ENCODE data around the gene C11orf52. TPM values are rescaled to one million over a fixed set of nuclear protein-coding genes. Genes with fewer than 3 reads are reported as not detected.
A peak's percentile ranks its signal among the peaks of the same experiment; 100 is the strongest.
"Not testable (repeated sequence)": the region's sequence is repeated elsewhere in the genome, so short reads cannot be mapped to it uniquely, and the experiment has no call there.

Gene C11orf52
- total RNA-seq, 1 experiment from 2014 or later = not detected

- no peak for DNase-seq (ENCODE audit: low read depth)
Observed at GRCh38 chr11:111913031-111913861, 5.5 kb upstream of the C11orf52 start.

- DNase-seq (ENCODE audit: low read depth) = peak; percentile 27
Observed at GRCh38 chr11:111913997-111914396, 4.7 kb upstream of the C11orf52 start.

GRCh38 chr11:111916768-111917167 lies 1.9 kb upstream of the C11orf52 start:
- no peak for DNase-seq (ENCODE audit: low read depth)

GRCh38 chr11:111917312-111917711 lies 1.4 kb upstream of the C11orf52 start:
- no peak for DNase-seq (ENCODE audit: low read depth)

- no peak for DNase-seq (ENCODE audit: low read depth)
Observed at GRCh38 chr11:111917788-111918187, 925 bp upstream of the C11orf52 start.

GRCh38 chr11:111920908-111921307 lies 2.2 kb downstream of the C11orf52 start:
- no peak for DNase-seq (ENCODE audit: low read depth)

GRCh38 chr11:111921541-111922230 lies 3.0 kb downstream of the C11orf52 start:
- no peak for DNase-seq (ENCODE audit: low read depth)

- peak; percentile 69 for DNase-seq (ENCODE audit: low read depth)
Observed at GRCh38 chr11:111922803-111923202, 4.1 kb downstream of the C11orf52 start.

- DNase-seq (ENCODE audit: low read depth) = peak; percentile 48
Observed at GRCh38 chr11:111923351-111923788, 4.7 kb downstream of the C11orf52 start.

- DNase-seq (ENCODE audit: low read depth) = peak; percentile 20
Observed at GRCh38 chr11:111923951-111924350, 5.2 kb downstream of the C11orf52 start.

- no peak for DNase-seq (ENCODE audit: low read depth)
Observed at GRCh38 chr11:111925953-111926352, 7.2 kb downstream of the C11orf52 start.

GRCh38 chr11:111926505-111927391 lies 8.0 kb downstream of the C11orf52 start:
- DNase-seq (ENCODE audit: low read depth) = peak; percentile 94

GRCh38 chr11:111930472-111930871 lies 11.8 kb downstream of the C11orf52 start:
- no peak for DNase-seq (ENCODE audit: low read depth)

GRCh38 chr11:111932611-111932950 lies 13.9 kb downstream of the C11orf52 start:
- no peak for DNase-seq (ENCODE audit: low read depth)

- DNase-seq (ENCODE audit: low read depth) = not testable (repeated sequence)
Observed at GRCh38 chr11:111933176-111933575, 14.5 kb downstream of the C11orf52 start.

GRCh38 chr11:111933872-111934271 lies 15.2 kb downstream of the C11orf52 start:
- no peak for DNase-seq (ENCODE audit: low read depth)

GRCh38 chr11:111934306-111934705 lies 15.6 kb downstream of the C11orf52 start:
- DNase-seq (ENCODE audit: low read depth) = no peak

GRCh38 chr11:111935317-111936039 lies 16.8 kb downstream of the C11orf52 start:
- no peak for DNase-seq (ENCODE audit: low read depth)

GRCh38 chr11:111936040-111936540 lies 17.4 kb downstream of the C11orf52 start:
- DNase-seq (ENCODE audit: low read depth) = no peak

GRCh38 chr11:111937461-111937769 lies 18.7 kb downstream of the C11orf52 start:
- no peak for DNase-seq (ENCODE audit: low read depth)

GRCh38 chr11:111937844-111938243 lies 19.1 kb downstream of the C11orf52 start:
- DNase-seq (ENCODE audit: low read depth) = no peak

Measured in M059J (cell line).